Fibroblast of lung (primary cell): ENCODE measurements around the gene COL4A2. TPM values are rescaled to one million over a fixed set of nuclear protein-coding genes. Genes with fewer than 3 reads are reported as not detected.
A peak's percentile ranks its signal among the peaks of the same experiment; 100 is the strongest.

Experiments
- DNase-seq, 2 donors: peaks; one replicate each; pipeline versions ENCODE4 v3.0.0 to v3.0.0-alpha.2; 2010; ENCODE audit warnings: low read depth in 2 of 2
- H2AFZ ChIP-seq: 2 replicates; pipeline ENCODE4 v1.5.1; 2012; ENCODE audit warnings: low read length, control low read depth, inconsistent platforms
- H3K27ac ChIP-seq: 2 replicates; pipeline ENCODE4 v1.5.1; 2011; ENCODE audit warnings: low read length, control low read depth; ENCODE audit not compliant: insufficient read depth
- H3K27me3 ChIP-seq: 2 replicates; pipeline ENCODE4 v1.5.1; 2011; ENCODE audit warnings: mild to moderate bottlenecking, low read length; ENCODE audit not compliant: control insufficient read depth, insufficient read depth
- H3K36me3 ChIP-seq: 2 replicates; pipeline ENCODE4 v1.5.1; 2011; ENCODE audit warnings: low read length; ENCODE audit not compliant: control insufficient read depth, insufficient read depth
- H3K4me1 ChIP-seq: 2 replicates; pipeline ENCODE4 v1.5.1; 2011; ENCODE audit warnings: low read length; ENCODE audit not compliant: control insufficient read depth, insufficient read depth; ENCODE audit errors: extremely low read depth
- H3K4me2 ChIP-seq: 2 replicates; pipeline ENCODE4 v1.5.1; 2011; ENCODE audit warnings: low read length, control low read depth; ENCODE audit not compliant: insufficient read depth; ENCODE audit errors: extremely low read depth
- H3K4me3 ChIP-seq, 4 experiments: fragments of 200-600 bp in 1 of 4; sonication (generic) in 1 of 4; replicated peaks in 1 of 4; 2 replicates each; pipeline ENCODE4 v1.5.1; 2011 to 2016; ENCODE audit warnings: low read length in 4 of 4, low read depth in 3 of 4, mild to moderate bottlenecking in 3 of 4, control low read depth in 2 of 4, inconsistent platforms in 1 of 4, mixed read lengths in 1 of 4; ENCODE audit not compliant: insufficient read depth in 1 of 4; ENCODE audit errors: control extremely low read depth in 1 of 4
- H3K79me2 ChIP-seq: 2 replicates; pipeline ENCODE4 v1.5.1; 2012; ENCODE audit warnings: mild to moderate bottlenecking, low read length, inconsistent platforms; ENCODE audit not compliant: control insufficient read depth, insufficient read depth
- H3K9ac ChIP-seq: 2 replicates; pipeline ENCODE4 v1.5.1; 2011; ENCODE audit warnings: mild to moderate bottlenecking, low read length, control low read depth; ENCODE audit not compliant: insufficient read depth
- H3K9me3 ChIP-seq: 2 replicates; pipeline ENCODE4 v1.5.1; 2012; ENCODE audit warnings: low read depth, low read length; ENCODE audit not compliant: control insufficient read depth, insufficient read depth
- H4K20me1 ChIP-seq: 2 replicates; pipeline ENCODE4 v1.5.1; 2011; ENCODE audit warnings: low read length; ENCODE audit not compliant: control insufficient read depth, insufficient read depth; ENCODE audit errors: extremely low read depth
- EZH2 ChIP-seq: IDR thresholded peaks from 2 replicates; pipeline ENCODE4 v1.5.1; 2012; ENCODE audit warnings: low read length, control low read depth, mild to moderate bottlenecking; ENCODE audit errors: missing control alignments
- polyA plus RNA-seq, 2 donors: library from polyadenylated mRNA; depleted of rRNA in 1 of 2; stranded (reverse) in 1 of 2; unstranded in 1 of 2; fragments of >200 nt; gene quantifications; 2 replicates each; pipeline ENCODE4 v1.2.1, GENCODE V29; 2011 to 2012; ENCODE audit warnings: missing spikeins in 1 of 2
- total RNA-seq: library from RNA; depleted of rRNA; stranded (reverse); fragments of >200 nt; gene quantifications from 2 replicates; pipeline ENCODE4 v1.2.1, GENCODE V29; 2014
- TF ChIP-seq, protein P1 (sequence below), 2 donors: IDR thresholded peaks in 1 of 2; conservative IDR thresholded peaks in 1 of 2; 1 replicate in 1 of 2; 2 replicates in 1 of 2; pipeline ENCODE4 v1.5.1; 2011 to 2012; ENCODE audit warnings: low read length in 2 of 2, control low read depth in 1 of 2, inconsistent platforms in 1 of 2, low read depth in 1 of 2, mild to moderate bottlenecking in 1 of 2

Gene COL4A2
- total and polyA plus RNA-seq, 2 donors (not counting 1 experiment from before 2014, with no cell fraction given): 93.1 to 463 TPM

- no peaks in the 10 kb centered on the region for H4K20me1 ChIP-seq
- H3K27me3 ChIP-seq: no peaks in the 10 kb centered on the region
- no peaks in the 10 kb centered on the region for H3K36me3 ChIP-seq
- TF ChIP-seq EZH2: no peak
- TF ChIP-seq, protein P1, sequence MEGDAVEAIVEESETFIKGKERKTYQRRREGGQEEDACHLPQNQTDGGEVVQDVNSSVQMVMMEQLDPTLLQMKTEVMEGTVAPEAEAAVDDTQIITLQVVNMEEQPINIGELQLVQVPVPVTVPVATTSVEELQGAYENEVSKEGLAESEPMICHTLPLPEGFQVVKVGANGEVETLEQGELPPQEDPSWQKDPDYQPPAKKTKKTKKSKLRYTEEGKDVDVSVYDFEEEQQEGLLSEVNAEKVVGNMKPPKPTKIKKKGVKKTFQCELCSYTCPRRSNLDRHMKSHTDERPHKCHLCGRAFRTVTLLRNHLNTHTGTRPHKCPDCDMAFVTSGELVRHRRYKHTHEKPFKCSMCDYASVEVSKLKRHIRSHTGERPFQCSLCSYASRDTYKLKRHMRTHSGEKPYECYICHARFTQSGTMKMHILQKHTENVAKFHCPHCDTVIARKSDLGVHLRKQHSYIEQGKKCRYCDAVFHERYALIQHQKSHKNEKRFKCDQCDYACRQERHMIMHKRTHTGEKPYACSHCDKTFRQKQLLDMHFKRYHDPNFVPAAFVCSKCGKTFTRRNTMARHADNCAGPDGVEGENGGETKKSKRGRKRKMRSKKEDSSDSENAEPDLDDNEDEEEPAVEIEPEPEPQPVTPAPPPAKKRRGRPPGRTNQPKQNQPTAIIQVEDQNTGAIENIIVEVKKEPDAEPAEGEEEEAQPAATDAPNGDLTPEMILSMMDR (conservative IDR thresholded peaks at IDR 0.05 in 1 of 2, IDR thresholded peaks at IDR 0.05 in 1 of 2; ENCODE audit: low read depth in 1 of 2, low read length in 2 of 2): no peak
- no peaks in the 10 kb centered on the region for H3K9me3 ChIP-seq
- peaks cover 35% of the 10 kb centered on the region for H3K79me2 ChIP-seq
- no peak overlapping the region for H3K4me2 ChIP-seq
- peaks cover 12% of the 10 kb centered on the region for H3K4me1 ChIP-seq
- DNase-seq: no peak
- H3K4me3 ChIP-seq: no peak overlapping the region
- H2AFZ ChIP-seq: no peak overlapping the region
- no peak overlapping the region for H3K9ac ChIP-seq
- H3K27ac ChIP-seq: no peak overlapping the region
Measured at GRCh38 chr13:110351636-110352420, 44.7 kb downstream of the COL4A2 start.

- peaks cover 31% of the 10 kb centered on the region for H3K79me2 ChIP-seq
- TF ChIP-seq, protein P1 (conservative IDR thresholded peaks at IDR 0.05 in 1 of 2, IDR thresholded peaks at IDR 0.05 in 1 of 2; ENCODE audit: low read depth in 1 of 2, low read length in 2 of 2): peak in 1 of 2 donors; percentile 13
- TF ChIP-seq EZH2: no peak
- no peak overlapping the region for H3K27ac ChIP-seq
- DNase-seq: no peak
- H3K27me3 ChIP-seq: no peaks in the 10 kb centered on the region
- H3K36me3 ChIP-seq: peaks cover 1% of the 10 kb centered on the region
- H3K4me1 ChIP-seq: peaks cover 5% of the 10 kb centered on the region
- no peaks in the 10 kb centered on the region for H3K9me3 ChIP-seq
- H4K20me1 ChIP-seq: no peaks in the 10 kb centered on the region
- no peak overlapping the region for H2AFZ ChIP-seq
- no peak overlapping the region for H3K4me2 ChIP-seq
- no peak overlapping the region for H3K9ac ChIP-seq
- no peak overlapping the region for H3K4me3 ChIP-seq
Measured at GRCh38 chr13:110352735-110353134, 45.7 kb downstream of the COL4A2 start.

GRCh38 chr13:110353339-110353977, 46.4 kb downstream of the COL4A2 start:
- H3K4me3 ChIP-seq: no peak overlapping the region
- H3K27me3 ChIP-seq: no peaks in the 10 kb centered on the region
- no peak overlapping the region for H3K4me2 ChIP-seq
- no peak overlapping the region for H2AFZ ChIP-seq
- TF ChIP-seq, protein P1 (conservative IDR thresholded peaks at IDR 0.05 in 1 of 2, IDR thresholded peaks at IDR 0.05 in 1 of 2; ENCODE audit: low read depth in 1 of 2, low read length in 2 of 2): no peak
- no peak for TF ChIP-seq EZH2
- H3K9me3 ChIP-seq: no peaks in the 10 kb centered on the region
- no peak overlapping the region for H3K9ac ChIP-seq
- H3K36me3 ChIP-seq: peaks cover 1% of the 10 kb centered on the region
- no peaks in the 10 kb centered on the region for H4K20me1 ChIP-seq
- no peak overlapping the region for H3K27ac ChIP-seq
- no peak for DNase-seq
- no peaks in the 10 kb centered on the region for H3K4me1 ChIP-seq
- H3K79me2 ChIP-seq: peaks cover 31% of the 10 kb centered on the region
